ENCODE results near the gene FASN.

FASN gene

GRCh38 chr17:82030470-82031302 lies 67.3 kb downstream of the FASN start:
- H3K4me3 ChIP-seq (ENCODE audit: low read depth, low read length) = peak overlapping the region; percentile 45

GRCh38 chr17:82029990-82030469 lies 68.0 kb downstream of the FASN start:
- no peak overlapping the region for H3K4me3 ChIP-seq (ENCODE audit: low read depth, low read length)

- no peak overlapping the region for H3K4me3 ChIP-seq (ENCODE audit: low read depth, low read length)
Observed at GRCh38 chr17:82029391-82029790, 68.6 kb downstream of the FASN start.

- H3K4me3 ChIP-seq (ENCODE audit: low read depth, low read length) = no peak overlapping the region
Observed at GRCh38 chr17:82028966-82029365, 69.1 kb downstream of the FASN start.
